Activated CD8-positive, alpha-beta memory T cell treated with anti-CD3 and anti-CD28 coated beads for 24 hours (primary cell): ENCODE results near the gene TGIF1.
"Not testable (repeated sequence)": the region's sequence is repeated elsewhere in the genome, so short reads cannot be mapped to it uniquely, and the experiment has no call there.

Source experiments
- DNase-seq: peaks from one replicate; pipeline ENCODE4 v3.0.0-alpha.2; 2020

The TGIF1 gene

DNA sequence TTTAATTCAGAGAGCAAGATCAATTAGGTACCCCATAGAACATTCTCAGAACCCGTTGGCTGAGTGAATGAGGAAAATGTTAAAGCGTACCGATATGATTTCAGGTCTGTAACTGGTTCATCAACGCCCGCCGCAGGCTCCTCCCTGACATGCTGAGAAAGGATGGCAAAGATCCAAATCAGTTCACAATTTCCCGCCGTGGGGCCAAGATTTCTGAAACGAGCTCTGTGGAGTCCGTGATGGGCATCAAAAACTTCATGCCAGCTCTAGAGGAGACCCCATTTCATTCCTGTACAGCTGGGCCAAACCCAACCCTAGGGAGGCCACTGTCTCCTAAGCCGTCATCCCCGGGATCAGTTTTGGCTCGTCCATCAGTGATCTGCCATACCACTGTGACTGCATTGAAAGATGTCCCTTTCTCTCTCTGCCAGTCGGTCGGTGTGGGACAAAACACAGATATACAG lies 7.3 kb downstream of the TGIF1 start:
- DNase-seq, result no peak

DNA sequence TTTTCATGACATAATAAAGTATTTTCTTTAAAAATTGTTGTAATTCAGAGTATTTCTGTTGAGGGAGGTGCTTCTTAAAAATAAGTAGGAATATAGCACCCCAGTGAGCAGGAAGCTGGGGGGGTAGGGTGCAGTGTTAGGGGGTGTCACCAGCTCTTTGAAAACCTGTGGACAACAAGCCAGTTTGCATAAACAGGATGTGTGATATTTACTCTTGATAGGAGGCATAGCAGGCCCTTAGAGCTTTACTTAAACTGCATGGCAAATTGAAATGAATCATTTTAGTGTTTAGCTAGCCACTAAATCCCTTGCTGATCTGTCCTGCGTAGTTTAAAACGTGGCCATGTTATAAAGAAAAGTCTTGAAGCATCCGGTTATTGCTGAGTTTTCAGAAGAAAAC lies 8.4 kb downstream of the TGIF1 start:
- no peak for DNase-seq

DNA sequence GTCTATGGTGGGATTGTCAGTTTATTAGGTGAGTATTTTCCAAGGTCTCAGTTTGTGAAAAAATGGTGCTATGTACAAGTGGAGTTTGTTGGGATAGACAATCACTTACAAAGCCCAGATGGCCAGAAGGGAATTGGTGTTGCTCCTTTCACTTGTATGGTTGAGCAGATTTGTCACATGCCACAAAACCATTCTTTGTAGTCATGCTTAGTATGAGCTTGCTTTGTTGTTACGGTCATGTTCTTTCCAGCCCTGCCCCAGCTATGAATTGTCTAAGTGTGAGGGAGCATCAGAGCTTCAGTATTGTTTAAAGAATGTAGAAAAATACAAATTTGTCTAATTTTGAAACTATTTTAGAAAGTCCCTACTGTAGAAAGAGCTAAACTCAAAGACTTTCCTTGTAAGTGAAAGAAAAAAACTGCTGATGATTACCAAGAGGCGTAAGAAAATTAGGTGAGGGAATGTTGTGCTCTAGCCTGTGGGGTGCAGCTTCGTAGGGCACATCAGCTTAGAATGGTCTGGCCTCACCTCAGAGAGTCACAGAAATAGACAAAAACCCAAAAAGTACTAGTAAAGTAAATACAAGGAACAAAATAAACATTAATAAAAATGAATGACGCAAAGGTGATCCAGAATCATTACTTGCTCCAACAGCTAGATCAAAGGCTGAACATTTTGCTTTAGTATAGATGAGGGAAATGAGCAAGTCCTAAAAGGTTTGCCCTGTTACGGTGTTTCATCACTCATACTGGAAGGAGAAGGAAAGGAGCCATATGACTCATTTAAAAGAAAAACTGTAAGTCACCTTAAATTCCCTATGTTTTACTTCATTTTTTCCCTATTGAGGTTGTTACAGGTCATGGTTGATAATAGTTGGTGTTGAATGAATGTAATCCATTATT lies 9.2 kb downstream of the TGIF1 start:
- DNase-seq, result no peak

DNA sequence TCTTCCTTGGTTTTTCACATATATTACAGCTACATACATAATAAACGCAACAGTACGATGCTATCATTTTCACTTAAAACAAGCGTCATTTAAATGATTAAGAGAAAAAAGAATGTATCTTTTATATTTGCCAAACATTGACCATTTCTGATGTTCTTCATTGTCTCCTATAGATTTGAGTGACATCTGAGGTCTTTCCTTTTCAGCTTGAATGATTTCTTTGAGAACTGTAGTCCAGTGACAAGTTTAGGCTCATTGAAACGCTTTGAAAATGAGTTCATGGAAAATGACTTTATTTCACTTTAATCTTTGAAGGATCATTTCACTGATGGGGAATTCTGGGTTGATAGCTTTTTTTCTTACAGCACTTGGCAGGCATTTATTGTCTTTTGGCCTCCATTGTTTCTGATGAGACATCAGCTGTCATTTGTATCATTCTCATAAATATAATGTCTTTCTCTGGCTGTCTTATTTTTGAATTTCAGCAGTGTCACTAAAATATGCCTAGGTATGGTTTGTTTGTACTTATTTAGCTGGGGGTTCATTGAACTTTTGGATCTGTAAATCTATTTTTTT lies 10.9 kb downstream of the TGIF1 start:
- no peak for DNase-seq

DNA sequence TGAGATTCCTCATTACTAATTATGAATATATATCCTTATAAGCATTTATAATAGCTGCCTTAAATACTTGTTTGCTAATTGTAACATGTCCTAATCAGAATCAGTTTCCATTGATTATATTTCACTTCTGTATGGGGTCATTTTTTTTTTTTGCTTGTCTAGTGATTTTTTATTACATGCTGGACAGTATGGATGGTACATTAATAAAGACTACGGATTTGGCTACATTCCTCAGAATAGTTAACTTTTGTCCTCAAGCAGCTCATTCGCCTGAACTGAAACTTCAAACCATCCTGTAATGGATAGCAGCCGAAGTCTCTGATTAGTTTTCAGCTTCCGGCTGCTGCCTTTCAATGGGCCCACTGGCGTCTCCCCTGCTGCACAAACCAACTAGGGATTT lies 11.7 kb downstream of the TGIF1 start:
- DNase-seq, result no peak

DNA sequence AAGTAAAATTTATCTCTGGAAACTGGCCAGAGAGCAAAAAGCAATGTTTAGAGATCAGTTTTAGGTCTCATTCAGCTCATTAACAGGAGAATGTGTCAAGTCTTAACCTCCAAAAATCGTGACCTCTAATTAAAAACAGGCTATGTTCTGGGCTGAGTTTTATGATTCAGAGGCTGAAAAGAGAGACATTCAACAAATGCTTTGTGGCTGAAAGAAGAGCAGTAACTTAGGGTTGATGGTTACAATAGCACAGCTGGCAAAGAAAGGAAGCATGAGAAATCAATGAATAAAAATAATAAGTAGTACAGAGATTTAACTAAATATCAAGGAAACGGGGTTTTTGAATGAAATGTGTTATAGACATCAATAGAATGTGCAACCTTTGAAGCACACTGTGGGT lies 13.1 kb downstream of the TGIF1 start:
- DNase-seq, result no peak

DNA sequence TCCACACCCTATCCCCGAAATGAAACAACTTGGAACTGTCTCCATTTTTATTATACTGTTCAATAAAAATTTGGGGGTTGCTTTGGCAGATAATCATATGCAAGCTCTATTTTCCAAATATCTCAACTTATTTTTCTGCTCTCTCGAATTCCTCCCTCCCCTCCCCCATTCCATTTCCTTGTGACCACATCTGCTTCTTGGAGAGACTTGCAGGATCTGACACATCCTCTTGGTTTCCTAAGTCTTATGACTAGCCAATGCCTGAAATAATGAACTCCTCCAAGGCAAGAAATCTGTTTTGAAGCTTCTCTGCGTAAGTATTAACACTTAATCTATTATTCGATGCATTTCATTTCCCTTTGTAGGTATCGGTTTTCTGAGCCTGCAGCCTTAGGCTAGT lies 16.1 kb downstream of the TGIF1 start:
- DNase-seq, result no peak

DNA sequence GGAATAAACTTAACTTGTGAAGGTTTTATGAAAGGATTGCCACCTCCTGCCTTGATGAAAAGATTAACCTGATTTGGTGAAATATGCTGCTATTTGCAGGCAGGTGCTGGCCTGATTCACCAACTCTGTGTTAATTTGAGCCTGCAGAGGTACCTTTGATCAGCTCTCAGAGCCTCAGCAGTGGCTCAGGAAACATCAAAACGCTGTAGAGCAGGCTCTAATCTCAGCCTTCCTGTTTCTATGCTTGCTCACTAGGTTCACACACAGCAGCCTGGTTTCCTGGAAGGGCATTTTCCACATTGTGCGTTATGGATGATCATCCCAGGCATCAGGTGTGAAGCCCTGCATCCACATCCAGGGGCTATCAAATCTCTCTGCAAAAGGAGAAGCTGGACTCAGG lies 16.9 kb downstream of the TGIF1 start:
- no peak for DNase-seq

DNA sequence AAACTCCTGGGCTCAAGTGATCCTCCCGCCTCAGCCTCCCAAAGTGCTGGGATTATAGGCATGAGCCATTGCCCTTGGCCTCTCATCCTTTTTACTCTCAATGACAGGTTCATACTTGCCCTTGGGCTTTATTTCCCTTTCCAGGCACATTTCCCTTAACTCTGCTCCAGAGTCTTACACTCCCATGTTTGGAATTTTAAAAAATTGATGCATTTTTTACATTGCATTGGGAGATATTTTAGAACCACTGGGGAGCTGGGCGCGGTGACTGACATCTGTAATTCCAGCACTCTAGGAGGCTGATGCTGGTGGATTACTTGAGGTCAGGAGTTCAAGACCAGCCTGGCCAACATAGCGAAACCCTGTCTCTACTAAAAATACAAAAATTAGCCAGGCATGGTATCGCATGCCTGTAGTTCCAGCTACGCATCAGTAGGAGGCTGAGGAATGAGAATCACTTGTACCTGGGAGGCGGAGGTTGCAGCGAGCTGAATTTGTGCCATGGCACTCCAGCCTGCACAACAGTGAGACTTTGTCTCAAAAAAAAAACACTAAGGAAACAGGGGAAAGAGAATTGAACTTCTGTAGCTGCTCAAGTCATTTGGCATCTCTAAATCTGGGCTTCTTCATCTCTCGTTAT lies 18.2 kb downstream of the TGIF1 start:
- no peak for DNase-seq

DNA sequence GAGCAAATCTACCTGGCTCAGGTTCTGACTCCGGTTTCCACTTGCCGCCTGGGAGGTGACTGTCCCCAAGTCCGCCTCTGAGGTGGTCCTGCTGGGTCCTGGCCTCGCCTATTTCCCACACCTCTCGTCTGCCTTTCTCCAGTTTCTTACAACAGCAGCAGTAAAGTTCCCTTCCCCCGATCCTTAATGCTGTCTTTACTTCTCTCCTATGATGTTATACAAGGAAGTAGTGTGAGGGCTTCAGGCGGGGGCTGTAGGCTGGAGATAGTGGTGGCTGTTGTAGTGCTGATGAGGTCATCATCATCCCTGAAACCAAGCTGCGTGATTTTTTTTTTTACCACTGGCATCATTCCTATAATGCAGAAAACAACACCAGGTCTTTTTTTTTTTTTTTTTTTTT lies 18.9 kb downstream of the TGIF1 start:
- peak; percentile 24 for DNase-seq

DNA sequence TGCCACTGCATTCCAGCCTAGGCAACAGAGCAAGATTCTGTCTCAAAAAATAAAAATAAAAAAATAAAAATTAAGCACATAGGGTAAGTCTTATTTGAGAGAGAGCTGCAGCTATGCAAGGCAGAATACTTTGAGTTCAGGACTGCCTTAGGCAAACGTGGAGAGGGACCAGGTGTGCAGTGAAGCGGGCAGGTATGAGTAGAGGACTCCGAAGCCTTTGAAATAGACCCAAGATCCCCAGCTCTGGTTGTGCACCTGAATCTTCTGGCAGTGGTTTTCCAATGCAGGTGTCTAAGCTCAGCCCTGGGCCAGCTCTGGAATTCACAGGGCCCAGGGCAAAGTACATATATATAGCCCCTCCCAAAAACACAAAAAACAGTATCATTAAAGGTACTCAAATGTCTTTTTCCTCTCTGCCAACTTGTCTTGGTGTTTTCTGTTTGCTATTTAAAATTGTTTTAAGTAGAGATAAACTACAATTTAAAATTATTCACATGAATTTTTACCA lies 21.2 kb downstream of the TGIF1 start:
- no peak for DNase-seq

DNA sequence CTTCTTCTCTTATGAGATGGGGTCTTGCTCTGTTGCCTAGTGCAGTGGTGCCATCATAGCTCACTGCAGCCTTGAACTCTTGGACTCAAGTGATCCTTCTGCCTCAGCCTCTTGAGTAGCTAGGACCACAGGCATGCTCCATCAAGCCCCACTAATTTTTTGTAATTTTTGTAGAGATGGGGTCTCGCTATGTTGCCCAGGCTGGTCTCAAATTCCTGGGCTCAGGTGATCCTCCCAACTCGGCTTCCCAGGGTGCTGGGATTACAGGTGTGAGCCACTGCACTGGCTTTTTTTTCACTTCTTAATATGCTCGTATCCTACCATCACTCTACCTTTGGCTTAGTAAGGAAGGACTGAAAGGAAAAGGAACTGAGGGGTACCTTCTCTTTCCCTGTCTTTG lies 22.1 kb downstream of the TGIF1 start:
- DNase-seq, result not testable (repeated sequence)

DNA sequence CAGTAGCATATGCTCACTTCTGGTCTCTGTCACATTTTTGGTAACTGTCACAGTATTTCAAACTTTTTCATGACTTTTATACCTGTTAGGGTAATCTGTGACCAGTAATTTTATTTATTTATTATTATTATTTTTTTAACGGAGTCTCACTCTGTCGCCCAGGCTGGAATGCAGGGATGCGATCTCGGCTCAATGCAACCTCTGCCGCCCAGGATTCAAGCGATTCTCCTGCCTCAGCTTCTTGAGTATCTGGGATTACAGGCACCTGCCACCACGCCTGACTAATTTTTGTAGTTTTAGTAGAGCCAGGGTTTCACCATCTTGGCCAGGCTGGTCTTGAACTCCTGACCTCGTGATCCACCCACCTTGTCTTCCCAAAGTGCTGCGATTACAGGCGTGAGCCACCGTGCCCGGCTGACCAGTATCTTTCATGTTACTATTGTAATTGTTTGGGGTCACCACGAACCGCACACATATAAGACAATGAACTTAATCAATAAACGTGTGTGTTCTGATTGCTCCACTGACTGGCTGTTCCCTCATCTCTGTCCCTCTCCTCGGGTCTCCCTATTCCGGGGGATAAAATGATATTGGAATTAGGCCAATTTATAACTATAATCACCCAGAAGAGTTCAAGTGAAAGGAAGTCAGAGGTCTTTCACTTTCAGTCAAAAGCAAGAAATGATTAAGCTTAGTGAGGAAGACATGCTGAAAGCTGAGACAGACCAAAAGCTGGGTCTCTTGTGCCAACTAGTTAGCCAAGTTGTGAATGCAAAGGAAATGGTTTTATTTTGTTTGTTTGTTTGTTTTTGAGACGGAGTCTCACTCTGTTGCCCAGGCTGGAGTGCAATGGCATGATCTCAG lies 22.9 kb downstream of the TGIF1 start:
- peak; percentile 48 for DNase-seq

DNA sequence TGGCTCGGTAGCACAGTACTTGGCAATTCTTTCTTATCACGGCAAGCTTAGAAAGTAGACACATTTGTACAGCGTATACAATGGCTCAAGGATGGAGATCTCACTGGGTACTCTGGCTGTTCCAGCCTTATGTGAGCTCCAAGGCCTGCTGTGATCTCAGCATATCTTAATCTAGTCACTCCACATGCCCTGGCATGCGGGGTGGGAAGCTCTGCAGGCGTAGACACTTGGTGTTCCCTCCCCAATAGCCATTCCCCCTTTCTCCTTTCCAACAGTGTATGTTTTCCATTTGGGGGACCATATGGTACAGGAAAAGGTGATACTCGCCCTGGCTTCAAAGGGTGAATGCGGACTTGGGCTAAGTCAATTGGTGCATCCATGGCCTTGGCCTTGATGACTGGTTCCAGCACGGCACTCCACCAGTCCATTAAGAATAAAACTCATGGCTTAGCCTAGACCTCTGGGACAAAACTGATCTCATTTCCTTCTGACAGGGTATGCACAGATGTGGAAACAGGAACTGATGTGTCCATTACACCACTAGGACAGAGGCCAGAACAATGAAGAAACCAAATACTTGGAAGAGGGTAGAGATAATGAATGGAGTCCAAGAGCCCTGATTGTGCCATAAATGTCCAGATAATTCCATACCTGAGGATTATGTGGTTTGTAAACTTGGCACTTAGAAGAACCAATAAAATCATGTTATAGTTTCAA lies 28.4 kb downstream of the TGIF1 start:
- peak; percentile 32 for DNase-seq

DNA sequence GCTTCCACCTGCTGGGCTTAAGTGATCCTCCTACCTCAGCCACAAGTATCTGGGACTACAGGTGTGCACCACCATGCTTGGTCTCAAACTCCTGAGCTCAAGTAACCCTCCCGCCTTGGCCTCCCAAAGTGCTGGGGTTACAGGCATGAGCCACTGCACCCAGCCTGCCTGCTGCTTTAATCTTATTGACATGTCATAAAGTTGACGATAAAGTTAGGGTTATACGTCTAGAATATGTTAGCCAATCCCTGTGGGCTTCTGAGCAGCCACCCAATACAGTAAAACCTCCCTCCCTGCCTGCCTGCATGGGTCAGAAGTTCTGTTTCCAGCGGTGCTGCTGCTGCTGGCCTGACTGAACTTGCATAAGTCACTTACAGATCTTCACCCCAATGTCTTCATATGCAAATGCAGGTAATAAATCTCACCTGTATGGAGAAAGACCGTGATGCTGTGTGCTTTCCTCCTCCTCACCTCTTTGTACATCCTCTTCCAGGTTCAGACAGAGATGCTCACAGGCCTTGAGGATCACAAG lies 30.1 kb downstream of the TGIF1 start:
- peak; percentile 40 for DNase-seq

DNA sequence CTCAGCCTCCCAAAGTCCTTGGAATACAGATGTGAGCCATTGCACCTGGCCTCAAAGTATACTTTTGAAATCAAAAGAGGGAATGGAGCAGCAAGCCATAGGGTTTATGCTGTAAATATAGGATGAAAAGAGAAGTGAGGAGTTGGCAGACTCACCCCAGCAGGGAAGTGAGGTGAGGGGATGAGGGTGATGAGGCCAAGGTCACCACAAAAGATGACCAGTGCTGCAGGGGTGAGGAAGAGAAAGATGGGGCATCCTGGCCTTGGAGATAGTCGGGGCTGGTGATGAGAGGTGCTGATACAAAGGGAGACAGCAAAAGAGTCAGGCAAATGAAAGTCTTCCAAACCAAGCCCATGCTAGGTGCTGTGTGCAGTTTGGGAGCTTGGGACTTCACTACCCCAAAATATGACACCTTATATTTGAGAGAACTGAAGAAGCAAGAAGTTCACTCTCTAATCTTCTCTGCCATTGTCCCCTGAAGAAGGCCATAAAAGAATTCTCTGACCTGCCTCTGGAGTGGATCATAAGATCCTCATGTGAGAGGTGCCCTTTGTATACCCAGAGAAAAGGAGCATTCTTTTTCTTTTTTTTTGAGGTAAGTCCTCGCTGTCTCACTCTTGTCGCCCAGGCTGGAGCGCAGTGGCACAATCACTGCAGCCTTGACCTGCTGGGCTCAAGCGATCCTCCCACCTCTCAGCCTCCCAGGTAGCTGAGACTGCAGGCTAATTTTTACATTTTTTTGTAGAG lies 31.0 kb downstream of the TGIF1 start:
- peak; percentile 35 for DNase-seq

DNA sequence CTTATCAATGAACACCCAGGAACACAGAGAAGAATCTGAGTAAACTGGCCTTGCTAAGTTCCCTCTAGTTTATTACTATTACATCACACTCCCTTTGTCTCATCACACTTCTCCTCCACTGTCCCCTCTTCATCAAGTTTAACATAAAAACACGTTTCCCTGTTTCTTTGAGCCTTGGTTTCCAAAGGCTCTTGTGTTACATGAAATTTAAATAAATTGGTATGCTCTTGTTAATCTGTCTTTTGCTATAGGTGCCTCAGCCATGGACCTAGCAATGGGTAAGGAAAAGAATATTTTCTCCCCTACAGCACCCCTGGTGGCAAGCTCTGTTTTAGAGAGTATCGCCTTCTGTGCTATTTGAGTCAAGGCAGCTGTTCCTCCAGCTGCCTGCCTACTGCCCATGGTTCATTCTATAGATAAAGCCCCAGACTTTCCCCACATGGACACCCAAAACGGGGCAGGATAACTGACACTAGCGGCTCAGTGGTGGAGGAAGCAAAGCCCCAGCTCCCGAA lies 31.8 kb downstream of the TGIF1 start:
- DNase-seq, result peak; percentile 55

DNA sequence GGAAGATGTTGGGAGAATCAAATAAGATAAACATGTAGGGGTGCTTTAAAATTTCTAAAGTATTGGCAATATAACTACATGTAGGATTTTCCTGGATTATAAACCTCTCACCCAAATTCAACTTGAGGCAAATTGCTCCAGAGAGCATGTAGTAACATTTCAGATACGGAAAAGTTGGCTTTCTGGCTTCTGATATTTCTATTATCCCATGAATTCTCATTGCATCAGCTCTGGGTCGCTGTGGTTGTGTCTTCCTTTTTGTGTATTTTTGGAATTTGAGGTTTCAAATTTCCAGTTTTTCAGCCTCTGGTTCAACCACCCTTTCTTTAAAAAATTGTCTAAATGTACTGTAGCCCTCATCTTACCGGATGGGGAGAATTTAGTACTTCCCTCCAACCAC lies 32.3 kb downstream of the TGIF1 start:
- no peak for DNase-seq

DNA sequence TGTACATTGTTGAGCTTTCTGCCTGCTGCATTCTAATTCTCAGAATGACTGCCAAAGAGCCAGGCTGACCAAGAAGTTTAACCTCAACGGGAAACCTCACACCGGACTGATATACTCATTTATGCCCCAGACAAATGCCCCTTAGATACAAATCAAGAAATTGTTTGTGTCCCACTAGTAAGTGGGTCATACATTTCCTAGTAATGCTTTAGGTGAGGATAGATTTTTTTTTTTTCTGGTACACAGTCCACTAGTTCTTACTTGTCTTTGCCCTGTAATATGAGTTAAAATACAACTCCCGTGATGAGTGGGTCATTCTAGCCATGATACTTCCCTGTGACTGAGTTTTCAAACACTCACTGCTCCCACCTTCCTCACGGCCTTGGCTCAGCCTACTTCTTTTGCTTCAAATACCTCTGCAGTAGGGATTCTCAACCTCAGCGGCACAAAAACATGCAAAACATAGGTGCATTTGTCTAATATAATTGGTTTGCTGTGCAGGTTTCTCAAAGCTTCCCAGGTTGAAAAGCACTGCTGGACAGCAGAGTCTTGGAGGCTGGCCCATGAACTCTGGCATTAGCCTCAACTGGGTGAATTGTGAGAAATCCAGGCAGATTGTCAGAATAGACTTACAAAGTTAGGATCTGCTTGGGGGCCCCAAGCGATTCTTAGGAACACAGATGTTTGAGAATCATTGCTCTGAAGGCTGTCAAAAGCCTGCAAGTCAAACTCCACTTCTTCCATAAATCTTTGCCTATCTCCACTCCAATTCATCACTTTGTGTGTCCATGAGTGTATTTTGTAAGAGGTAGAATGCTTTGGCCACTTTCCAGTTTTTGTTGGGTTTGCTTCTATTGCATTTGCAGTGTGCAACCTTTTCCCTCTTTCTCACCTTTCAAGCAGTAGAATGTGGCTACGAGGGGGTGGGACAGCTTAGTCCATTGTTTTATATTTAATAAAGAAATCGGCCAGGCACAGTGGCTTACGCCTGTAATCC lies 35.5 kb downstream of the TGIF1 start:
- DNase-seq, result no peak

DNA sequence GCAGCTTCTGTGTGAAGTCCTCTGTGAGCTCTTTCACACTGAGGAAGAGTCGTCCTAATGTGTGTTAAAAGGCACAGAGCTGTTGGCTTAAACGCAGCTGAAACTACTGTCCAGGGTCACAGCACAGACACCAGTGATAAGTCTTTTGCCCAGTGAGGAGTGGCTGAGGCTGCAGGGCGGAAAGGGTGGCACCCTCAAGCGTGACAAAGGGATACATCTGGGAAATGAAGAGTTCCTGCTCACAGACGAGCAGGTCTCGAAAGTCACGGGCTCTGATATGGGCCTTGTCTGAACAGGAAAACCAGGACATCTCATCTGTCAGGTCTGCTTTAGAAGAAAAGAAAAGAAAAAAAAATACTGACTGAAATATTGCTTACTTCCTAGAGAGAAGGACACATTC lies 36.5 kb downstream of the TGIF1 start:
- DNase-seq, result no peak
